HEK293 (cell line): ENCODE measurements around the gene GDF9.
A peak's percentile ranks its signal among the peaks of the same experiment; 100 is the strongest.

Experiments used
- CTCF ChIA-PET: fragments of 350-600 bp; formaldehyde crosslinking; extraction: SDS; loops from one replicate; lab custom pipeline; 2021; ENCODE audit warnings: antibody characterized with exemption; lab: Yijun Ruan, JAX
- POLR2A ChIA-PET: fragments of 300-600 bp; formaldehyde crosslinking; extraction: SDS; loops from one replicate; lab custom pipeline; 2020; ENCODE audit warnings: antibody characterized with exemption, inconsistent platforms; lab: Yijun Ruan, JAX
- H3K27ac ChIP-seq: fragments of 200-500 bp; sonication (Bioruptor generic); 2 replicates; pipeline ENCODE4 v1.5.1; 2014; ENCODE audit warnings: low read depth, low read length, control low read depth, inconsistent platforms; ENCODE audit errors: extremely low read depth
- H3K36me3 ChIP-seq, 2 experiments: fragments of 200-500 bp in 1 of 2; sonication (Bioruptor generic) in 1 of 2; 1 replicate in 1 of 2; 2 replicates in 1 of 2; pipeline ENCODE4 v1.5.1; 2014 to 2017; ENCODE audit warnings: inconsistent platforms in 2 of 2, low read length in 2 of 2; ENCODE audit not compliant: control insufficient read depth in 2 of 2, insufficient read depth in 1 of 2
- H3K4me1 ChIP-seq: fragments of 200-500 bp; sonication (Bioruptor generic); 2 replicates; pipeline ENCODE4 v1.5.1; 2014; ENCODE audit warnings: mild to moderate bottlenecking, low read length, inconsistent platforms; ENCODE audit not compliant: control insufficient read depth, insufficient read depth
- H3K4me3 ChIP-seq: 2 replicates; pipeline ENCODE4 v1.5.1; 2011; ENCODE audit warnings: low read depth, mild to moderate bottlenecking, control low read depth, low read length, moderate library complexity
- H3K9me3 ChIP-seq: fragments of 200-500 bp; sonication (Bioruptor generic); 2 replicates; pipeline ENCODE4 v1.5.1; 2014; ENCODE audit warnings: low read depth, low read length, inconsistent platforms; ENCODE audit not compliant: control insufficient read depth, insufficient read depth
- FEZF1 ChIP-seq: fragments of 450-650 bp; formaldehyde crosslinking; IDR thresholded peaks from 2 replicates; pipeline ENCODE4 v1.5.1; 2016; ENCODE audit warnings: missing biosample characterization, missing genetic modification characterization
- GFI1B ChIP-seq: fragments of 450-650 bp; formaldehyde crosslinking; IDR thresholded peaks from 2 replicates; pipeline ENCODE4 v1.5.1; 2016; ENCODE audit warnings: missing biosample characterization, missing genetic modification characterization
- KLF10 ChIP-seq: fragments of 450-650 bp; IDR thresholded peaks from 2 replicates; pipeline ENCODE4 v1.5.1; 2018; ENCODE audit warnings: missing biosample characterization, mild to moderate bottlenecking, missing genetic modification characterization
- PRDM10 ChIP-seq: fragments of 450-650 bp; formaldehyde crosslinking; IDR thresholded peaks from 2 replicates; pipeline ENCODE4 v1.5.1; 2016; ENCODE audit warnings: missing biosample characterization, missing genetic modification characterization
- ZBTB26 ChIP-seq: fragments of 450-650 bp; formaldehyde crosslinking; optimal IDR thresholded peaks from 2 replicates; pipeline ENCODE3; 2016; ENCODE audit warnings: missing biosample characterization, mild to moderate bottlenecking, missing genetic modification characterization
- ZBTB7A ChIP-seq: fragments of 450-650 bp; formaldehyde crosslinking; IDR thresholded peaks from 2 replicates; pipeline ENCODE4 v1.5.1; 2016; ENCODE audit warnings: low read depth, missing biosample characterization, missing genetic modification characterization
- ZFP69B ChIP-seq: fragments of 450-650 bp; formaldehyde crosslinking; IDR thresholded peaks from 2 replicates; pipeline ENCODE4 v1.5.1; 2016; ENCODE audit warnings: missing biosample characterization, missing genetic modification characterization
- ZNF274 ChIP-seq, 2 experiments: fragments of 200-500 bp in 1 of 2; fragments of 450-650 bp in 1 of 2; sonication (Bioruptor generic) in 1 of 2; formaldehyde crosslinking in 1 of 2; IDR thresholded peaks; 2 replicates each; pipeline versions ENCODE4 v1.5.1 to v1.6.1; 2014 to 2016; ENCODE audit warnings: borderline replicate concordance in 1 of 2, inconsistent platforms in 1 of 2, low read length in 1 of 2, missing biosample characterization in 1 of 2, missing genetic modification characterization in 1 of 2
- ZNF324 ChIP-seq: fragments of 450-650 bp; formaldehyde crosslinking; IDR thresholded peaks from 2 replicates; pipeline ENCODE4 v1.5.1; 2016; ENCODE audit warnings: missing biosample characterization, missing genetic modification characterization
- ZNF335 ChIP-seq: fragments of 450-650 bp; formaldehyde crosslinking; conservative IDR thresholded peaks from 2 replicates; pipeline ENCODE4 v1.5.1; 2016; ENCODE audit warnings: missing biosample characterization, missing genetic modification characterization
- ZNF354C ChIP-seq: fragments of 450-650 bp; formaldehyde crosslinking; IDR thresholded peaks from 2 replicates; pipeline ENCODE4 v1.5.1; 2016; ENCODE audit warnings: missing biosample characterization, missing genetic modification characterization, low read depth, borderline replicate concordance
- ZNF366 ChIP-seq: fragments of 450-650 bp; formaldehyde crosslinking; conservative IDR thresholded peaks from 2 replicates; pipeline ENCODE4 v1.5.1; 2016; ENCODE audit warnings: missing biosample characterization, missing genetic modification characterization
- ZNF488 ChIP-seq: fragments of 450-650 bp; formaldehyde crosslinking; IDR thresholded peaks from 2 replicates; pipeline ENCODE4 v1.5.1; 2016; ENCODE audit warnings: missing biosample characterization, missing genetic modification characterization
- ZNF514 ChIP-seq: fragments of 450-650 bp; formaldehyde crosslinking; IDR thresholded peaks from 2 replicates; pipeline ENCODE4 v1.5.1; 2016; ENCODE audit warnings: missing biosample characterization, missing genetic modification characterization
- ZNF518A ChIP-seq: fragments of 450-650 bp; formaldehyde crosslinking; conservative IDR thresholded peaks from 2 replicates; pipeline ENCODE4 v1.5.1; 2016; ENCODE audit warnings: low read depth, missing biosample characterization, missing genetic modification characterization
- ZNF521 ChIP-seq: fragments of 450-650 bp; formaldehyde crosslinking; IDR thresholded peaks from 2 replicates; pipeline ENCODE4 v1.5.1; 2017; ENCODE audit warnings: missing biosample characterization, mild to moderate bottlenecking, missing genetic modification characterization
- ZNF692 ChIP-seq: fragments of 450-650 bp; formaldehyde crosslinking; IDR thresholded peaks from 2 replicates; pipeline ENCODE4 v1.5.1; 2016; ENCODE audit warnings: missing biosample characterization, missing genetic modification characterization
- ZNF701 ChIP-seq: fragments of 450-650 bp; formaldehyde crosslinking; IDR thresholded peaks from 2 replicates; pipeline ENCODE4 v1.5.1; 2016; ENCODE audit warnings: missing biosample characterization, missing genetic modification characterization
- ZSCAN30 ChIP-seq: fragments of 450-650 bp; IDR thresholded peaks from 2 replicates; pipeline ENCODE4 v1.5.1; 2018; ENCODE audit warnings: missing biosample characterization, mild to moderate bottlenecking, missing genetic modification characterization, moderate library complexity

The GDF9 gene

GRCh38 chr5:132853323-132853722, 12.9 kb downstream of the GDF9 start (continued):
- TF ChIP-seq ZFP69B (tag by site-specific recombination), result no peak
- TF ChIP-seq ZBTB7A (tag by site-specific recombination), result no peak
- TF ChIP-seq ZNF521 (tag by site-specific recombination), result no peak
- TF ChIP-seq ZNF701, result no peak
- no peak for TF ChIP-seq ZNF274 (IDR thresholded peaks at IDR 0.05; ENCODE audit: low read length)
- TF ChIP-seq ZNF274 (tag by site-specific recombination; IDR thresholded peaks at IDR 0.05; ENCODE audit: borderline replicate concordance), result no peak
- TF ChIP-seq KLF10 (tag by site-specific recombination), result no peak

- H3K27ac ChIP-seq, result no peak overlapping the region
- H3K4me3 ChIP-seq, result no peak overlapping the region
- no peaks in the 10 kb centered on the region for H3K36me3 ChIP-seq
- ChIA-PET CTCF (no interaction called here), POLR2A (no interaction called here)
- TF ChIP-seq ZBTB26, result no peak
- no peak for TF ChIP-seq ZNF514 (tag by site-specific recombination)
- TF ChIP-seq ZSCAN30 (tag by site-specific recombination), result no peak
- TF ChIP-seq ZNF354C (tag by site-specific recombination), result no peak
- TF ChIP-seq FEZF1 (tag by site-specific recombination), result no peak
- TF ChIP-seq ZNF488, result no peak
- TF ChIP-seq ZNF335 (tag by site-specific recombination), result no peak
- no peak for TF ChIP-seq ZNF692 (tag by site-specific recombination)
- no peak for TF ChIP-seq PRDM10 (tag by site-specific recombination)
- no peak for TF ChIP-seq ZNF324
- TF ChIP-seq GFI1B (tag by site-specific recombination), result no peak
- TF ChIP-seq ZNF366 (tag by site-specific recombination), result no peak
- no peaks in the 10 kb centered on the region for H3K9me3 ChIP-seq
- no peaks in the 10 kb centered on the region for H3K4me1 ChIP-seq
Measured at GRCh38 chr5:132850066-132850465, 16.2 kb downstream of the GDF9 start.

GRCh38 chr5:132849347-132849746, 16.9 kb downstream of the GDF9 start:
- Histone ChIP-seq H3K4me3 (no peak overlapping the region), H3K4me1 (no peaks in the 10 kb centered on the region), H3K27ac (no peak overlapping the region), H3K9me3 (no peaks in the 10 kb centered on the region), H3K36me3 (no peaks in the 10 kb centered on the region)
- ChIA-PET POLR2A (no interaction called here), CTCF (no interaction called here)
- TF ChIP-seq ZNF335 (tag by site-specific recombination) (peak; percentile 48), ZNF518A (tag by site-specific recombination) (0 out of 2 replicates have a peak, but pooled peaks have one; percentile 26)
